A549 (cell line): ENCODE measurements around the gene EIF4G3. TPM values are rescaled to one million over a fixed set of nuclear protein-coding genes. Genes with fewer than 3 reads are reported as not detected.

Experiments used
- ATAC-seq, 2 experiments: fragments of 200-7000 bp in 1 of 2; fragments of >200 bp in 1 of 2; cut with Nextera tagmentation in 1 of 2; cut with Tn5 transposase in 1 of 2; 3 replicates each; pipeline versions ENCODE4 v1.8.0 to v1.9.1; 2018 to 2020; ENCODE audit warnings: mild to moderate bottlenecking in 1 of 2, moderate library complexity in 1 of 2
- CTCF ChIA-PET: fragments of 300-600 bp; sonication (Branson Sonifier 250); formaldehyde crosslinking; extraction: SDS; loops from one replicate; lab custom pipeline; 2021; ENCODE audit warnings: antibody characterized with exemption, inconsistent platforms; lab: Yijun Ruan, JAX
- POLR2A ChIA-PET: fragments of 350-600 bp; formaldehyde crosslinking; extraction: SDS; loops from one replicate; lab custom pipeline; 2021; ENCODE audit warnings: antibody characterized with exemption, inconsistent platforms; lab: Yijun Ruan, JAX
- DNase-seq, 2 experiments: peaks; one replicate each; pipeline versions ENCODE4 v3.0.0 to v3.0.0-alpha.2; 2011 to 2016; ENCODE audit warnings: low read depth in 1 of 2, low spot score in 1 of 2
- FAIRE-seq: peaks from 2 replicates; lab custom pipeline; 2011; peaks lifted over from hg19 to GRCh38; lab: Jason Lieb, UNC
- H3K27ac ChIP-seq, 2 experiments: fragments of >200 bp; sonication (Bioruptor Twin); formaldehyde crosslinking; 3 replicates each; pipeline ENCODE4 v1.5.1; 2016 to 2017
- H3K4me1 ChIP-seq: fragments of >200 bp; sonication (Bioruptor Twin); formaldehyde crosslinking; 3 replicates; pipeline ENCODE4 v1.6.1; 2016
- H3K4me2 ChIP-seq: fragments of >200 bp; sonication (Bioruptor Twin); formaldehyde crosslinking; 3 replicates; pipeline ENCODE4 v1.6.1; 2016
- H3K4me3 ChIP-seq: fragments of >200 bp; sonication (Bioruptor Twin); formaldehyde crosslinking; 3 replicates; pipeline ENCODE4 v1.5.1; 2016
- H3K9me3 ChIP-seq: fragments of >200 bp; sonication (Bioruptor Twin); formaldehyde crosslinking; 3 replicates; pipeline ENCODE4 v1.6.1; 2016
- BHLHE40 ChIP-seq: IDR thresholded peaks from 2 replicates; pipeline ENCODE4 v1.6.1; 2012; ENCODE audit warnings: low read depth, low read length, inconsistent platforms
- CBX2 ChIP-seq: fragments of 200-600 bp; sonication (generic); IDR thresholded peaks from 2 replicates; pipeline ENCODE4 v1.6.1; 2016; ENCODE audit warnings: low read depth, mild to moderate bottlenecking, borderline replicate concordance
- CEBPB ChIP-seq, 2 experiments: fragments of >200 bp in 1 of 2; sonication (Bioruptor Twin) in 1 of 2; formaldehyde crosslinking in 1 of 2; IDR thresholded peaks; 2 replicates each; pipeline ENCODE4 v1.6.1; 2012 to 2016
- EHF ChIP-seq: fragments of 250-450 bp; sonication (Bioruptor Pico); IDR thresholded peaks from 2 replicates; pipeline ENCODE4 v1.5.0; 2020; ENCODE audit warnings: mild to moderate bottlenecking
- ESRRA ChIP-seq: fragments of 150-350 bp; IDR thresholded peaks from 2 replicates; pipeline ENCODE4 v1.6.1; 2014; ENCODE audit warnings: mild to moderate bottlenecking, low read length, borderline replicate concordance
- FOSB ChIP-seq: fragments of 250-450 bp; sonication (Bioruptor Pico); IDR thresholded peaks from 2 replicates; pipeline ENCODE4 v1.5.0; 2020; ENCODE audit warnings: mild to moderate bottlenecking, moderate library complexity
- FOXS1 ChIP-seq: fragments of 250-450 bp; sonication (Bioruptor Pico); IDR thresholded peaks from 2 replicates; pipeline ENCODE4 v1.5.0; 2020; ENCODE audit warnings: mild to moderate bottlenecking, moderate library complexity
- HDAC2 ChIP-seq: fragments of 200-600 bp; sonication (generic); IDR thresholded peaks from 2 replicates; pipeline ENCODE4 v1.6.1; 2016
- HOXB13 ChIP-seq: fragments of 250-450 bp; sonication (Bioruptor Pico); IDR thresholded peaks from 2 replicates; pipeline ENCODE4 v1.5.0; 2020; ENCODE audit warnings: low read depth, mild to moderate bottlenecking, moderate library complexity
- JUNB ChIP-seq: fragments of >200 bp; sonication (Bioruptor Twin); formaldehyde crosslinking; IDR thresholded peaks from 2 replicates; pipeline ENCODE4 v1.6.1; 2016
- NFE2L2 ChIP-seq: fragments of 150-350 bp; conservative IDR thresholded peaks from 2 replicates; pipeline ENCODE4 v1.6.1; 2014; ENCODE audit warnings: low read length
- PHF8 ChIP-seq: fragments of 200-600 bp; sonication (generic); IDR thresholded peaks from 2 replicates; pipeline ENCODE4 v1.6.1; 2016; ENCODE audit warnings: low read depth, mild to moderate bottlenecking, antibody characterized with exemption, moderate library complexity, borderline replicate concordance
- POLR2AphosphoS2 ChIP-seq: conservative IDR thresholded peaks from 2 replicates; pipeline ENCODE4 v1.6.1; 2012; ENCODE audit warnings: low read length, improper control_type of control experiment, inconsistent platforms
- RARB ChIP-seq: fragments of 250-450 bp; sonication (Bioruptor Pico); IDR thresholded peaks from 2 replicates; pipeline ENCODE4 v1.8.0; 2021; ENCODE audit warnings: mild to moderate bottlenecking, moderate library complexity
- RCOR1 ChIP-seq: fragments of 150-350 bp; IDR thresholded peaks from 2 replicates; pipeline ENCODE4 v1.6.1; 2014; ENCODE audit warnings: antibody characterized with exemption, low read length, low read depth
- RNF2 ChIP-seq: fragments of 200-600 bp; sonication (generic); IDR thresholded peaks from 2 replicates; pipeline ENCODE4 v1.6.1; 2016; ENCODE audit warnings: low read depth, mild to moderate bottlenecking, antibody characterized with exemption, moderate library complexity, borderline replicate concordance
- SMC3 ChIP-seq: fragments of >200 bp; sonication (Bioruptor Twin); formaldehyde crosslinking; IDR thresholded peaks from 3 replicates; pipeline ENCODE4 v1.6.1; 2018; ENCODE audit warnings: inconsistent platforms
- TP53 ChIP-seq: fragments of 250-450 bp; sonication (Bioruptor Pico); IDR thresholded peaks from 2 replicates; pipeline ENCODE4 v1.5.0; 2021; ENCODE audit warnings: mild to moderate bottlenecking, moderate library complexity
- ZC3H11A ChIP-seq: fragments of 450-650 bp; IDR thresholded peaks from 2 replicates; pipeline ENCODE4 v1.6.1; 2014; ENCODE audit warnings: antibody characterized with exemption, mild to moderate bottlenecking
- ZNF302 ChIP-seq: fragments of 250-450 bp; sonication (Bioruptor Pico); IDR thresholded peaks from 2 replicates; pipeline ENCODE4 v1.9.0; 2021; ENCODE audit warnings: inconsistent platforms, mild to moderate bottlenecking, moderate library complexity
- ZSCAN20 ChIP-seq: fragments of 250-450 bp; sonication (Bioruptor Pico); IDR thresholded peaks from 2 replicates; pipeline ENCODE4 v1.8.0; 2022; ENCODE audit warnings: mild to moderate bottlenecking, moderate library complexity
- WGBS: methylation state at CpG from one replicate; pipeline ENCODE4 v1.1.6; 2017; ENCODE audit errors: missing lambda C conversion rate; 5-methylcytosine and 5-hydroxymethylcytosine counted together
- polyA plus RNA-seq, 4 experiments: library from polyadenylated mRNA; depleted of rRNA in 3 of 4; stranded (reverse); fragments of >200 nt; fragmentation: RNase III in 1 of 4; extraction: RNeasy Plus Mini Kit Qiagen cat#74134 plus additional on column Dnase treatment in 1 of 4; gene quantifications; 2 replicates in 3 of 4; 3 replicates in 1 of 4; pipeline ENCODE4 v1.2.3, GENCODE V29; 2011 to 2017
- TF ChIP-seq, protein P1 (sequence below): fragments of >200 bp; sonication (Bioruptor Twin); formaldehyde crosslinking; IDR thresholded peaks from 3 replicates; pipeline ENCODE4 v1.5.1; 2016
- TF ChIP-seq, protein P2 (sequence below): fragments of 250-450 bp; sonication (Bioruptor Pico); IDR thresholded peaks from 2 replicates; pipeline ENCODE4 v1.5.0; 2021; ENCODE audit warnings: mild to moderate bottlenecking, moderate library complexity, borderline replicate concordance
- TF ChIP-seq, protein P3 (sequence below): fragments of >200 bp; sonication (Bioruptor Twin); formaldehyde crosslinking; IDR thresholded peaks from 3 replicates; pipeline ENCODE4 v1.6.1; 2016
- TF ChIP-seq, protein P4 (sequence below): fragments of 200-600 bp; sonication (generic); IDR thresholded peaks from 2 replicates; pipeline ENCODE4 v1.6.1; 2016; ENCODE audit warnings: antibody characterized with exemption, mild to moderate bottlenecking, moderate library complexity

Gene EIF4G3
- polyA plus RNA-seq, 2 of the 4 experiments (the other 2 are of a cell fraction): 25.0 to 51.3 TPM

DNA sequence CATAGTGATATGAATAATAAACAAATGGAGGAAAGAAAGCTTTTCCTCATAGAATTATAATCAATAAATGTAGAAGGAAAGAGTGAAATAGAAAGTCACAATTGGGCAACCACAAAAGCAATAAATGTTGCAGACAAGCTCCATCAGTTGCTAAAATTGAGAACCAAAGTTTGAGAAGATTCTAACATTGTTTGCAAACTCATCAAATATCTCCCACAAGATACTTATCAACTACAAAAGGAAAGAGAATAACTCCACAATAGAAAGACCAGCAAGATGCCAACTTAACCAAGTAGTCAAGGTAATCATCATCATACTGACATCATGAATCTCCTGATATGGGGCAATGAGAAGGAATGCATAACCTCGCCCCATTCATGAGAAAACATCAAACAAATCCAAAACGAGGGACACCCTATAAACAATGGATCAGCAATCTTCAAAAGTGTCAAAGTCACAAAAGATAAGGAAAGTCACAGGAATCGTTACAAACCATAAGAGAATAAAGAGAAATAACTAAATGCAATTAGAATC is 16.4 kb downstream of the EIF4G3 start (continued):
- TF ChIP-seq CEBPB (IDR thresholded peaks at IDR 0.05): no peak
- TF ChIP-seq, protein P1, sequence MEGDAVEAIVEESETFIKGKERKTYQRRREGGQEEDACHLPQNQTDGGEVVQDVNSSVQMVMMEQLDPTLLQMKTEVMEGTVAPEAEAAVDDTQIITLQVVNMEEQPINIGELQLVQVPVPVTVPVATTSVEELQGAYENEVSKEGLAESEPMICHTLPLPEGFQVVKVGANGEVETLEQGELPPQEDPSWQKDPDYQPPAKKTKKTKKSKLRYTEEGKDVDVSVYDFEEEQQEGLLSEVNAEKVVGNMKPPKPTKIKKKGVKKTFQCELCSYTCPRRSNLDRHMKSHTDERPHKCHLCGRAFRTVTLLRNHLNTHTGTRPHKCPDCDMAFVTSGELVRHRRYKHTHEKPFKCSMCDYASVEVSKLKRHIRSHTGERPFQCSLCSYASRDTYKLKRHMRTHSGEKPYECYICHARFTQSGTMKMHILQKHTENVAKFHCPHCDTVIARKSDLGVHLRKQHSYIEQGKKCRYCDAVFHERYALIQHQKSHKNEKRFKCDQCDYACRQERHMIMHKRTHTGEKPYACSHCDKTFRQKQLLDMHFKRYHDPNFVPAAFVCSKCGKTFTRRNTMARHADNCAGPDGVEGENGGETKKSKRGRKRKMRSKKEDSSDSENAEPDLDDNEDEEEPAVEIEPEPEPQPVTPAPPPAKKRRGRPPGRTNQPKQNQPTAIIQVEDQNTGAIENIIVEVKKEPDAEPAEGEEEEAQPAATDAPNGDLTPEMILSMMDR: no peak
- TF ChIP-seq RCOR1: no peak
- no peak for TF ChIP-seq POLR2AphosphoS2
- TF ChIP-seq, protein P2, sequence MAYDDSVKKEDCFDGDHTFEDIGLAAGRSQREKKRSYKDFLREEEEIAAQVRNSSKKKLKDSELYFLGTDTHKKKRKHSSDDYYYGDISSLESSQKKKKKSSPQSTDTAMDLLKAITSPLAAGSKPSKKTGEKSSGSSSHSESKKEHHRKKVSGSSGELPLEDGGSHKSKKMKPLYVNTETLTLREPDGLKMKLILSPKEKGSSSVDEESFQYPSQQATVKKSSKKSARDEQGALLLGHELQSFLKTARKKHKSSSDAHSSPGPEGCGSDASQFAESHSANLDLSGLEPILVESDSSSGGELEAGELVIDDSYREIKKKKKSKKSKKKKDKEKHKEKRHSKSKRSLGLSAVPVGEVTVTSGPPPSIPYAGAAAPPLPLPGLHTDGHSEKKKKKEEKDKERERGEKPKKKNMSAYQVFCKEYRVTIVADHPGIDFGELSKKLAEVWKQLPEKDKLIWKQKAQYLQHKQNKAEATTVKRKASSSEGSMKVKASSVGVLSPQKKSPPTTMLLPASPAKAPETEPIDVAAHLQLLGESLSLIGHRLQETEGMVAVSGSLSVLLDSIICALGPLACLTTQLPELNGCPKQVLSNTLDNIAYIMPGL (CRISPR knock-in tag): no peak
- no peak for TF ChIP-seq RNF2
- no peak for TF ChIP-seq JUNB

DNA sequence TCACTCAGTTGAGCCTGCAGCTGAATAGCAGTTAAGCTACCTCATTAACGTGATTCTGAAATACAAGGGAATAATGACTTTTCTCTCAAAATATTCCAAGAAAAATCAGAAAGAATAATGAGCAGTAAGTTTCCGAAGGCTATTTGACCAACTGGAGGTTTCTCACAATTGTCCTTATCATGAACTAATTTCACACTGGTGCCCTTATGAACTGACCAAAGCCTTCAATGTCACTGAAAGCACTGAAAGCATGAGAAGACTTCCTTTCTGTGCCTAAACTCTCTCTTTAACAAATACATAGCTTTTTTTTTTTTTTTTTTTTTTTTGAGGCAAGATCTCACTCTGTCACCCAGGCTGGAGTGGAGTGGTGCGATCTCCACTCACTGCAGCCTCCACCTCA is 18.8 kb downstream of the EIF4G3 start:
- DNase-seq (no peak), FAIRE-seq (no peak), ATAC-seq (no peak)
- Histone ChIP-seq H3K9me3 (no peaks in the 10 kb centered on the region), H3K4me1 (peaks cover 24% of the 10 kb centered on the region), H3K4me3 (no peak overlapping the region), H3K27ac (no peak overlapping the region), H3K4me2 (no peak overlapping the region)
- CTCF ChIA-PET: no interaction called here
- 47% methylated on average over 2 of the region's 3 CpGs for WGBS
- TF ChIP-seq, protein P3, sequence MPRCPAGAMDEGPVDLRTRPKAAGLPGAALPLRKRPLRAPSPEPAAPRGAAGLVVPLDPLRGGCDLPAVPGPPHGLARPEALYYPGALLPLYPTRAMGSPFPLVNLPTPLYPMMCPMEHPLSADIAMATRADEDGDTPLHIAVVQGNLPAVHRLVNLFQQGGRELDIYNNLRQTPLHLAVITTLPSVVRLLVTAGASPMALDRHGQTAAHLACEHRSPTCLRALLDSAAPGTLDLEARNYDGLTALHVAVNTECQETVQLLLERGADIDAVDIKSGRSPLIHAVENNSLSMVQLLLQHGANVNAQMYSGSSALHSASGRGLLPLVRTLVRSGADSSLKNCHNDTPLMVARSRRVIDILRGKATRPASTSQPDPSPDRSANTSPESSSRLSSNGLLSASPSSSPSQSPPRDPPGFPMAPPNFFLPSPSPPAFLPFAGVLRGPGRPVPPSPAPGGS: no peak
- TF ChIP-seq FOXS1 (CRISPR knock-in tag) (no peak), ESRRA (no peak), NFE2L2 (no peak), PHF8 (no peak), HOXB13 (CRISPR knock-in tag) (no peak), ZNF302 (no peak), CBX2 (no peak), BHLHE40 (no peak), HDAC2 (no peak), FOSB (CRISPR knock-in tag) (no peak), ZSCAN20 (CRISPR knock-in tag) (no peak), TP53 (no peak), ZC3H11A (no peak), EHF (CRISPR knock-in tag) (no peak), RARB (no peak), SMC3 (no peak)
- TF ChIP-seq, protein P4, sequence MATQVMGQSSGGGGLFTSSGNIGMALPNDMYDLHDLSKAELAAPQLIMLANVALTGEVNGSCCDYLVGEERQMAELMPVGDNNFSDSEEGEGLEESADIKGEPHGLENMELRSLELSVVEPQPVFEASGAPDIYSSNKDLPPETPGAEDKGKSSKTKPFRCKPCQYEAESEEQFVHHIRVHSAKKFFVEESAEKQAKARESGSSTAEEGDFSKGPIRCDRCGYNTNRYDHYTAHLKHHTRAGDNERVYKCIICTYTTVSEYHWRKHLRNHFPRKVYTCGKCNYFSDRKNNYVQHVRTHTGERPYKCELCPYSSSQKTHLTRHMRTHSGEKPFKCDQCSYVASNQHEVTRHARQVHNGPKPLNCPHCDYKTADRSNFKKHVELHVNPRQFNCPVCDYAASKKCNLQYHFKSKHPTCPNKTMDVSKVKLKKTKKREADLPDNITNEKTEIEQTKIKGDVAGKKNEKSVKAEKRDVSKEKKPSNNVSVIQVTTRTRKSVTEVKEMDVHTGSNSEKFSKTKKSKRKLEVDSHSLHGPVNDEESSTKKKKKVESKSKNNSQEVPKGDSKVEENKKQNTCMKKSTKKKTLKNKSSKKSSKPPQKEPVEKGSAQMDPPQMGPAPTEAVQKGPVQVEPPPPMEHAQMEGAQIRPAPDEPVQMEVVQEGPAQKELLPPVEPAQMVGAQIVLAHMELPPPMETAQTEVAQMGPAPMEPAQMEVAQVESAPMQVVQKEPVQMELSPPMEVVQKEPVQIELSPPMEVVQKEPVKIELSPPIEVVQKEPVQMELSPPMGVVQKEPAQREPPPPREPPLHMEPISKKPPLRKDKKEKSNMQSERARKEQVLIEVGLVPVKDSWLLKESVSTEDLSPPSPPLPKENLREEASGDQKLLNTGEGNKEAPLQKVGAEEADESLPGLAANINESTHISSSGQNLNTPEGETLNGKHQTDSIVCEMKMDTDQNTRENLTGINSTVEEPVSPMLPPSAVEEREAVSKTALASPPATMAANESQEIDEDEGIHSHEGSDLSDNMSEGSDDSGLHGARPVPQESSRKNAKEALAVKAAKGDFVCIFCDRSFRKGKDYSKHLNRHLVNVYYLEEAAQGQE: no peak
- TF ChIP-seq, all 56 proteins: peak for 0
- POLR2A ChIA-PET: no interaction called here
